HUDEP-2 (cell line): ENCODE data around the gene ERBIN.
"Not testable (repeated sequence)": the region's sequence is repeated elsewhere in the genome, so short reads cannot be mapped to it uniquely, and the experiment has no call there.

Experiments used
- DNase-seq, 76 experiments: peaks; one replicate each; lab custom pipeline; 2025; ENCODE audit not compliant: unreplicated experiment in 76 of 76; lab: John Stamatoyannopoulos, UW

ERBIN gene, protein sequence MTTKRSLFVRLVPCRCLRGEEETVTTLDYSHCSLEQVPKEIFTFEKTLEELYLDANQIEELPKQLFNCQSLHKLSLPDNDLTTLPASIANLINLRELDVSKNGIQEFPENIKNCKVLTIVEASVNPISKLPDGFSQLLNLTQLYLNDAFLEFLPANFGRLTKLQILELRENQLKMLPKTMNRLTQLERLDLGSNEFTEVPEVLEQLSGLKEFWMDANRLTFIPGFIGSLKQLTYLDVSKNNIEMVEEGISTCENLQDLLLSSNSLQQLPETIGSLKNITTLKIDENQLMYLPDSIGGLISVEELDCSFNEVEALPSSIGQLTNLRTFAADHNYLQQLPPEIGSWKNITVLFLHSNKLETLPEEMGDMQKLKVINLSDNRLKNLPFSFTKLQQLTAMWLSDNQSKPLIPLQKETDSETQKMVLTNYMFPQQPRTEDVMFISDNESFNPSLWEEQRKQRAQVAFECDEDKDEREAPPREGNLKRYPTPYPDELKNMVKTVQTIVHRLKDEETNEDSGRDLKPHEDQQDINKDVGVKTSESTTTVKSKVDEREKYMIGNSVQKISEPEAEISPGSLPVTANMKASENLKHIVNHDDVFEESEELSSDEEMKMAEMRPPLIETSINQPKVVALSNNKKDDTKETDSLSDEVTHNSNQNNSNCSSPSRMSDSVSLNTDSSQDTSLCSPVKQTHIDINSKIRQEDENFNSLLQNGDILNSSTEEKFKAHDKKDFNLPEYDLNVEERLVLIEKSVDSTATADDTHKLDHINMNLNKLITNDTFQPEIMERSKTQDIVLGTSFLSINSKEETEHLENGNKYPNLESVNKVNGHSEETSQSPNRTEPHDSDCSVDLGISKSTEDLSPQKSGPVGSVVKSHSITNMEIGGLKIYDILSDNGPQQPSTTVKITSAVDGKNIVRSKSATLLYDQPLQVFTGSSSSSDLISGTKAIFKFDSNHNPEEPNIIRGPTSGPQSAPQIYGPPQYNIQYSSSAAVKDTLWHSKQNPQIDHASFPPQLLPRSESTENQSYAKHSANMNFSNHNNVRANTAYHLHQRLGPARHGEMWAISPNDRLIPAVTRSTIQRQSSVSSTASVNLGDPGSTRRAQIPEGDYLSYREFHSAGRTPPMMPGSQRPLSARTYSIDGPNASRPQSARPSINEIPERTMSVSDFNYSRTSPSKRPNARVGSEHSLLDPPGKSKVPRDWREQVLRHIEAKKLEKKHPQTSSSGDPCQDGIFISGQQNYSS (N-terminal part only)

DNA sequence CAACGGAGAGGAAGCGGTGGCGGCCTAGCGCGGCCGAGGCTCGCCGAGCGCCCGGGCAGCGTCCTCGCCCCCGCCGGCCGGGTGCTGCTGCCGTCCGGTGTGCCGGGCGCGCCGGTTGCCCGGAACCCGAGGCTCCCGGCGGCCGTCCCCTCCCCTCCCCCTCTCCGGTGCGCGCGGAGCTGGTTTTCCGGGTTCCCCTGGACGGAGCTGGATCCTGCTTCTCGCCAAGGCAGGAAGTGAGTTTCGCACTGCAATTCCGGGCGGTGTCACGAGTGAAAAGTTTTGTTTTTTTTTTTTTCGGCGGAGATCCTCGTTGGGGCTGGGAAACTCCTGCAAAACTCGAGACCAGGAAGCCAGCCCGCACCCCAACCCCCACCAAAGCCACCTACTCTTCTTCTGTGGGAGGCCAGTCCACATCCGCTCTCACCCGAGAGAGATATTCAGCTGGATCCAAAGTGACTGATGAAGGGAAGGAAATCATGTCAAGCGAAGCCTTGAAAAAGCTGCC is at the start of gene ERBIN:
TSS of gene ERBIN (plus strand) at position 300 of the 508 bp plus-strand sequence. CDS start 66,144 bp downstream, outside the sequence.
- DNase-seq: peak in 61 of 76 experiments; percentile 3 to 76 (median 50)

DNA sequence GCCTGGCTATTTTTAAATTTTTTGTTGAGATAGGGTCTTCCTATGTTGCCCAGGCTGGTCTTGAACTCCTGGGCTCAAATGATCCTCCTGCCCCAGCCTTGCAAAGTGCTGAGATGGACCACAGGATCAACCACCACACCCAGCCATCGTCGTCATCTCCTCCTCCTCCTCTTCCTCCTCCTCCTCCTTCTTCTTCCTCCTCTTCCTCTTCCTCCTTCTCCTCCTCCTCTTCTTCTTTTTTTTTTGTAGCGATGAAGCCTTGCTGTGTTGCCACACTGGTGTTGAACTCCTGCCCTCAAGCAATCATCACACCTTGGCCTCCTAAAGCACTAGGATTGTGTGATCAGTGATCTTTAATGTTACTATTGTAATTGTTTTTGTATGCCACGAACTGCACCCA is 49.4 kb upstream of the ERBIN start:
- no peak for DNase-seq

DNA sequence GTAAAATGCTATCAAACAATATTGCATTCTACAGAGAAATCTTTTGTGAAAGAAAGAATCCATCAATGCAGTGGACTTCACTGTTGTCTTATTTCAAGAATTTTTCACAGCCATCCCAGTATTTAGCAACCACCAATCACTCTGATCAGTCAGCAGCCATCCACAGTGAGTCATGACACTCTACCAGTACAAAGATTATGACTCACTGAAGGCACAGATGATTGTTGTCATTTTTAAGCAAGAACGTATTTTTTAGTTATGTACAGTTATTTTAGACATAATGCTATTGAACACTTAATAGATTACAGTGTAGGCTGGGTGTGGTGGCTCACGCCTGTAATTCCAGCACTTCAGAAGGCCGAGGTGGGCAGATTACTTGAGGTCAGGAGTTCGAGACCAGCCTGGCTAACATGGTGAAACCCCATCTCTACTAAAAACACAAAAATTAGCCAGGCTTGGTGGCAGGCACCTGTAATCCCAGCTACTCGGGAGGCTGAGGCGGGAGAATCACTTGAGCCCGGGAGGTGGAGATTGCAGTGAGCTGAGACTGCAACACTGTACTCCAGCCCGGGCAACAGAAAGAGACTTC is 46.6 kb upstream of the ERBIN start:
- peak in 4 of 76 experiments; percentile 1 to 33 (median 7) for DNase-seq

DNA sequence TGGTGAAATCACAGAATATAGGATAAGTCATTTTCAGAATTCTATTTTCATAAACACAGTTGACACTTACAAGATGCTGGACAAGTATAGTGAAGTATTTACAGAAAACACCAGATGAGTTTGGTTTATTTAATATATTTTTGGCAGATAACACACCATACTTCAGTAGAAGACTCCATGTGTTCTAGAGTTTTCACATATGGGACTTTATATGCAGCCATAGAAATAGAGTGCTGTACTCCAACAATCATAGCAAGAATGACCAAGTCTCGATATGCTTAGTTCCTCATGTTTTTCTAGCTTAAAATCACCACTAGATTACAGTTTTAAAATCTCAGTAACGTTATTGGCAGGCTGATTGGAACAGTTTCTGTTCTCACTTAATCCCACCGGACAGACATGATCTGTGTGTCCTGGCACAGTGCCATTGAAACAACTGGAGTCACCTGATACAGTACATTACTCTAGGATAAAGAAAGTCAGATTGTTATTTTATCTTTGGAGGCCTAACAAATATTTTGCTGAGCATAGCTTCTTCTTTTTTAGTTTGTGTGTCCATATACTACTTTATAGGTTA is 45.8 kb upstream of the ERBIN start:
- DNase-seq: peak in 30 of 76 experiments; percentile 1 to 50 (median 18)

DNA sequence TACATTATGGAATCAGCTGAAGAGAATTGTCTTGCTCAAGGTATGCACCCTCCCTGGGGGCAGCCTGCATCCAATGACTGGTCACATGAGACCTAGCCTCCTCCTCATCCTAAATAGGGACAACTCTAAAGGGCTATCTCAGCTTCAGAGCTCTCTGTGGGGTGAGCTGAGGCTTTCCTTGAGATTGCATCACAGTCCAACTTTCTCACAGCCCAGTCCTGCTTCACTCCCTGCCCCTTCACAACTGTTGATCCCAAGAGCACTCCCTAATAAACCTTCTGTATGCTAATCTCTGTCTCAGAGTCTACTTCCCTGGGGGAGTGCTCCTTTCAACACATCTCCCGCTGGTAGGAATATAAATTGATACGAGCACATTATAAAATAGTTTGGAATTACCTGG is 44.1 kb upstream of the ERBIN start:
- DNase-seq: no peak

DNA sequence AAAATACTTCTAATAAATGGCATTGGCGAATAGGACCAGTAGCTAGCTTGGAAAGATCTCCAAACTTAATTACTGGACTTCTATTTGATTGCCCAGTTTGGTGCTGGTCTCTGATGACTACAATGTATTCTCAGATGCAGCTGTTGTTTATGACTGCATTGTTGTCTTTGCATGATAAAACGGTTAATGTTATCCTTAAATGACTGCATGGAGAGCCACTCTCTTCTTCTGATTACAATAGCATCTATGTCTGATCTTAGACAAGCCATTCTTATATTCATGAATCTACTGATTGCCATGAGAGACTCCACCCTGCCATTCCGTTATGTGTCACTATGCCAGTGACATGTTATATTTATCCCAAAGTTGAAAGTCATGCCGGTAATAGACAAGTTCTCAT is 42.9 kb upstream of the ERBIN start:
- no peak for DNase-seq

DNA sequence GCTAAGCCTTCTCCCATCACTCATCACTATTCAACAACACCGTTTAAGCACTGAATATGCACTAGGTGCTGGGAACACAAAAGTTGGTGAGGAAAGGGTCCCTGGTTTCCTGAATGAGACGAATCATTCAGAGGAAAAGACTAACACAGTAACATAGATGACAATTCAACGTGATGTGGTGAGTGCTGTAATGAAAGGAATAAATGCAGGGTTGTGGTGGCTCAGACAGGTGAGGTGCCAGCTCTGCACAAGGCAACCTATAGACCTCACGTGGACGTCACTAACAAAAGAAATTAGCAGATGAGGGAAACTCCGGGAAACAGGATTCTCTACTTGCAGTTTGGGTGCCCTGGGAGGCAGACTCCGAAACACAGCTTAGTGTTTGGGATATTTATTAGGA is 40.0 kb upstream of the ERBIN start:
- DNase-seq: no peak

DNA sequence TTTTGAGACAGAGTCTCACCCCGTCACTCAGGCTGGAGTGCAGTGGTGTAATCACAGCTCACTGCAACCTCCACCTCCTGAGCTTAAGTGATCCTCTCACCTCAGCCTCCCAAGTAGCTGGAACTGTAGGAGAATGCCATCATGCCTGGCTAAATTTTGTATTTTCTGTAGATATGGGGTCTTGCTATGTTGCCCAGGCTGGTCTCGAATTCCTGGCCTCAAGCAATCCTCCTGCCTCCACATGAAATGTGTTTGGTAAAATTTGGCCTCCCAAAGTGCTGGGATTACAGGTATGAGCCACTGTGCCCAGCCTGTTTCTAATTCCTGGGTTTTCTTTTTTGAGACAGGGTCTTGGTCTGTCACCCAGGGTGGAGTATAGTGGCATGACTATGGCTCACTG is 34.4 kb upstream of the ERBIN start:
- DNase-seq: not testable (repeated sequence)

DNA sequence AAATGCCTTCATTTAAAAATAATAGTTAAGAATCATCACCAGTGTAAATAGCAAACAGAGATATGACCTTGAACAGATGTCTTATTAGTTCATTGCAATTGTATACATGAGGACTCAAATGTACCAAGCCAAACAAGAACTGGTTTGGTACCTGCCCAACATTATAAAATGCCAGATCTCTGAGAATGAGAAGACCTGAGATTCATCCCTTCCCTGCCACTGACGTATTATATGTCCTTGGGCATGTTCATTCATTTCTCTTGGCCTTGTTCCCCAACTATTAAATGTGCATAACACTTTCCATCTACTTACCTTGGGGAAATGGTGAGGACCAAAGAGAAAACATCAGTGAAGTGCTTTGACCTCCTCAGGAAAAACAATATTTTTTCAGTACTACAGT is 33.6 kb upstream of the ERBIN start:
- no peak for DNase-seq

DNA sequence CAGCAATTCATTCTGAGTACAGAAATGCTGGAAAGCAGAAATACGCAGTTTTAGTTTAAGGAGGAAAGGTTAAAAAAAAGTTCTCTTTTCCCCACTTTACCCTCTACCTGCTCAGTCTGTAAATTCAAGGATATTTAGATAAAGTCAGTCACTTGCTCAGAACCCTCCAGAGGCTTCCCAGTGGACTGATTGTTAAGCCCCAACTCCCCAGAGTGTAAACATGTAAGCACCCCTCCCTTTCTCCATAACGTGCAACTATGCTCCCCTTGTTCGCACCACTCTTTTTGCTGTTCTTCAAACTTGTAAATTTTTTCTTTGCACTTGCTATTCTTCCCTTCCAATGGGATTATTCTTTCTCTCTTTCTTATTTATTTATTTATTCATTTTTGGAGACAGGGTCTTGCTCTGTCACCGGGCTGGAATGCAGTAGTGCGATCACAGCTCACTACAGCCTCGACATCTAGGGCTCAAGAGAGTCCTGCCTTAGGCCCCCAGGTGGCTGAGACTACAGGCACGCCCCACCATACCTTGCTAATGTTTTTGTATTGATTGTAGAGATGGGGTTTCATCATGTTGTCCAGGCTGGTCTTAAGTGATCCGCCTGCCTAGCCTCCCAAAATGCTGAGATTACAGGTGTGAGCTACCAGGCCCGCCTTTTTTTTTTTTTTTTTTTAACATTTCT is 32.5 kb upstream of the ERBIN start:
- DNase-seq: no peak

DNA sequence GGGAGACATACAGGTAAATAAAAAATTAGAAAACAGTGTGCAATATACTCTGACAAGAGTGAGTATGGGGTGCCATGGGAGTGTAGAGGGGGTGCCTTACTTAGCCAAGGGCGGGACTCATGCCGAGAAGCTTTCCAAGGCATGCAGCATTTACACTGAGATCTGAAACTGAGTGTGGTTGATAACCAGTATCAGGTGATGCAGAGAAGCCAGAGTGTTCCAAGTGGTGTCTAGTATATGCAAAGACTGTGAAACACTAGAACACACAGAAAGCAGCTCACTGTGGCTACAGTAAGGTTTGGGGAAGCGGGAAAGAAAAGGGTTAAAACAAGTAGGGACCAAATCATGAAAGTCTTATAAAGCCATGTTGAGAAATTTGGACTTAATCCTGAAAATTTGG is 30.5 kb upstream of the ERBIN start:
- no peak for DNase-seq

DNA sequence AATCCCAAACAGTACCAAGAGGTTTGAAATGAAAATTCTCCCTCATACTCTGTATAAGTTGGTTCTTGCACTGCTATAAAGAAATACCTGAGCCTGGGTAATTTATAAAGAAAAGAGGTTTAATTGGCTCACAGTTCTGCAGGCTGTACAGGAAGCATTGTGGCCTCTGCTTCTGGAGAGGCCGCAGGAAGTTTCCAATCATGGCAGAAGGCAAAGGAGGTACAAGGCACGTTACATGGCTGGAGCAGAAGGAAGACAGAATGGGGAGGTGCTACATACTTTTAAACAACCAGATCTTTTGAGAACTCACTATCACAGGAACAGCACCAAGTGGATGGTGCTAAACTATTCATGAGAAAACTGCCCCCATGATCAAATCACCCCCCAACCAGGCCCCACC is 25.6 kb upstream of the ERBIN start:
- DNase-seq: no peak

DNA sequence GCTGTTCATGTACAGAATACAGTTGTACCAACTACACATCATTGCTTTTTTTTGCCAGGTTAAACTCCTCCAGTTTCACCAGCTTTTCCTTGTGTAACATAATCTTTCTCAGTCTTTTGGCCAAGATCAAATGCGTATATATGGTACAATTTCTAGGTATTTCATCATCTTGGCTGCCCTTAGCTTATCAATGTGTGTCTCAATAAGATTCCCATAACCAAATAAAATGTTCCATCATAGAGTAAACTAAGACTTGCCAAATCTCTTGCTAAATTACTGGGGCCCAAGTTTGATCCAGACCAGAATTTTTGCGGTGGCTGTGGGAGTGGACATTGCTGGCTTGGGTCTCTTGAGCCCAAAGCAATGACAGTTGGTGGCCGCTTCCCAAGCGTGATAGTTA is 24.3 kb upstream of the ERBIN start:
- DNase-seq: no peak

DNA sequence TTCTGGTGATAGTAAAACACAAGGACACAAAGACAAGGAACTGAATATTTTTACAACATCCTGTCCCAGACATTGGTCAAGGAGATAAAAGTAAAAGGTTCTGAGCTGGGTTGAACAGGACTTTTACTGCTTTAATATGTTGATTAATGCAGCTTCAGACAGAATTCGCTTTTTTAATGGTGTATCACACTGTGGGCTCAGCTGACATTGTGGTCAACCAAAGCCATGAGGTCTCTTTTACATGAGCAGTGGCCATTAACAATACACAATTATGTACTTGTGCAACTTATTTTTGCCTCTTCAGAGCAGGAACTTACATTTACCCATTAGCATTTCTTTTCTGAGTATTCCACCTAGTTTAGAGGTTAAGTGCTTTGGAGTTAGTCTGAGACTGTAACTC is 22.8 kb upstream of the ERBIN start:
- DNase-seq: no peak

DNA sequence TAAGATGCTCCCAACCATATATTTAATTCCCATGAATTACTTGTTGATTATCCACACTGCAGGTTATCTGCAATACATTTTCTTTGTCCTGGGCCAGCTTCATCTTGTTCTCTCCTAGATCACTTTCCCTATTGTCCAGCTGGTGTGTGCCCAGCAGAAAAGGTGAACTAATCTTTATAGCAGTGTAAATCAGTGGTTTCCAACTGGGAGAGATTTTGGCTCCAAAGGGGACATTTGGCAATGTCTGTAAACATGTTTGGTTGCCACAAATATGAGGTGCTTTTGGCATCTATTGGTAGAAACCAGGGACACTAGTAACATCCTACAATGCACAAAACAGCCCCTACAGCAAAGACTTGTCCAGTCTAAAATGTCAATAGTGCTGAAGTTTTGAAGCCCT is 20.1 kb upstream of the ERBIN start:
- no peak for DNase-seq

DNA sequence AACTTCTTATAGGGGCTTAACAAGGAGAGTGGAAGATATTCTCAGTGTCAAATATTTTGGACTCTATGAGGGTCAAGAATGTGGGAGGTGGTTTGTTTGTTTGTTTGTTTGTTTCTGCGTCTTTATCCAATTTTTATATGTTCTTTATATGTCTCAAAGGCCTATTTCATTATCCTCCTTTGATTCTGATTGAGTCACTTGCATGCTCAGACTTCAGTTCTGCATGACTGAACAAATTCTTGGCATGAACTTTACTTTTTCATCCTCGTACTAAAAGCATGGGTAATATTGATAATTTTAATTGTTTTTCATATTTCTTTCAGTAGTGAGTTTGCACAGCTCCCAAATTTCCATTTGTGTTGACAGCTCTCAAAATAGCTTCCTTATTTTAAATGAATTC is 19.2 kb upstream of the ERBIN start:
- no peak for DNase-seq

DNA sequence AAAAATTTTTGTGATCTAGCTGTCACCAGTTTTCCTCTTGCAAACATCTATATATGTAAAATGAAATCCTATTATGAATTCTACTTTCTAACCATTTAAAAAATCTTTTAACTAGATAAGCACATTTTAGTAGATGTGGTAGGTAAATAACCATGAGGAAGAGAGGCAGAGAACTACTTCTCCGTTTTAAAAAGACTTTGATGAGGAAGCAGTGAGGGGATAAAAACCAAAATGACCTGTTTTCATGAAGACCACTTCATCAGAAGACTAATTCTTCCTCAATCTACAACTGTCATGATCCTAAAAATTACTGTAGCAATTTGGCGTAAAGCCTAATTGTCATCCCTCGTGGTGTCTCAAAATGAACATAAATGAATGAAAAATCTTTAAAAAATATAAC is 15.7 kb upstream of the ERBIN start:
- DNase-seq: no peak

DNA sequence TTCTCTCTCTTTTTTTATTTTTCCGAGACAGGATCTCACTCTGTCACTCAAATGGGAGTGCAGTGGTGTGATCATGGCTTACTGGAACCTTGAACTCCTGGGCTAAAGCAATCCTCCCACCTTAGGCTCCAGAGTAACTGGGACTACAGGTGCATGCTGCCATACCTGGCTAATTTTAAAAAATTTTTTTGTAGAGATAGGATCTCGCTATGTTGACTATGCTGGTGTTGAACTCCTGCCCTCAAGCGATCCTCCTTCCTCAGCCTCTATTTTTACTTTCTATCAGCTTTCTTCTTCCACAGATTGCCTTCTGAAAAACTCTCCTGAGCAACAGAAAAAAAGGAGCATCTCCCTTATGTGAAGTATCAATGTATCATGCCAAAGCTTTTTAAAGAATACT is 14.1 kb upstream of the ERBIN start:
- no peak for DNase-seq

DNA sequence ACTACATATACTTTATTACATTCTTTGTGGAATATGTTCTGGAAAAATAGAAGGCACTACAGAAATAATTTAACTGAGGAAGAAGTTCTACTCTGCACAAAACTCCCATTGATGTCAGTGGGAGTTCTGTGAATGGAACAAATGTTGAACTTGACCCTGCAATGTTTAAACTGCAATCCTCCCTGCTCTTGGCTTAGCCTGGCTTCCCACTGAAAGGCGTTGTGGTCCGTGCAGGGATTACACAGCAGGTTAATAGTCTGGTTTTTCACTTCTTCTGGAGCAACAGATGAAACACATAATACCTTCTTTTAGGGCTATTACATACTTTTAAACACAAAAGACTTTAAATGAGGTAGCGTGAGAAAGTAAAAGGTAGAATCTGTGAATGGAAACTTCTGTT is 12.9 kb upstream of the ERBIN start:
- DNase-seq: no peak
